Gastrocnemius medialis (tissue), 4 donors: Measurements from ENCODE around the gene IMPG2. TPM values are rescaled to one million over a fixed set of nuclear protein-coding genes. Genes with fewer than 3 reads are reported as not detected.

Source experiments
- ATAC-seq, 2 donors: fragments of 150-250 bp; one replicate each; pipeline ENCODE4 v1.9.1; 2016
- DNase-seq, 2 donors: peaks; one replicate each; pipeline ENCODE4 v3.0.0-alpha.2; 2019
- H3K27ac ChIP-seq, 4 donors: fragments of 200-600 bp; sonication (generic); 1 replicate in 1 of 4; 2 replicates in 3 of 4; pipeline ENCODE4 v1.5.1; 2016 to 2018; ENCODE audit warnings: mild to moderate bottlenecking in 2 of 4, moderate library complexity in 1 of 4
- H3K27me3 ChIP-seq, 3 donors: fragments of 200-600 bp; sonication (generic) in 2 of 3; 1 replicate in 1 of 3; 2 replicates in 2 of 3; pipeline versions ENCODE4 v1.5.1 to v1.6.0; 2016 to 2019; ENCODE audit warnings: mild to moderate bottlenecking in 1 of 3, moderate library complexity in 1 of 3
- H3K36me3 ChIP-seq, 2 donors: fragments of 200-600 bp; sonication (generic) in 1 of 2; one replicate each; pipeline ENCODE4 v1.5.1; 2017 to 2018
- H3K4me1 ChIP-seq, 2 donors: fragments of 200-600 bp; sonication (generic) in 1 of 2; one replicate each; pipeline ENCODE4 v1.5.1; 2016 to 2017; ENCODE audit warnings: mild to moderate bottlenecking in 2 of 2
- H3K4me3 ChIP-seq, 4 donors: fragments of 200-600 bp; sonication (generic) in 3 of 4; 1 replicate in 1 of 4; 2 replicates in 3 of 4; pipeline ENCODE4 v1.5.1; 2016 to 2019; ENCODE audit warnings: mild to moderate bottlenecking in 2 of 4
- H3K9me3 ChIP-seq, 3 donors: fragments of 200-600 bp; sonication (generic) in 2 of 3; 1 replicate in 1 of 3; 2 replicates in 2 of 3; pipeline ENCODE4 v1.5.1; 2016 to 2019
- CTCF ChIP-seq, 5 experiments: fragments of 450-650 bp in 3 of 5; fragments of 200-600 bp in 2 of 5; sonication (generic) in 2 of 5; IDR thresholded peaks in 4 of 5; conservative IDR thresholded peaks in 1 of 5; 1 replicate in 4 of 5; 2 replicates in 1 of 5; pipeline ENCODE4 v1.5.1; 2016 to 2019; ENCODE audit warnings: antibody characterized with exemption in 5 of 5, mild to moderate bottlenecking in 3 of 5, moderate library complexity in 3 of 5
- POLR2A ChIP-seq, 2 donors: fragments of 450-650 bp; IDR thresholded peaks; one replicate each; pipeline ENCODE4 v1.6.1; 2017; ENCODE audit warnings: antibody characterized with exemption in 2 of 2, mild to moderate bottlenecking in 2 of 2, moderate library complexity in 2 of 2
- in situ Hi-C, 4 donors: fragments of 200-750 bp; cut with MboI; loops; one replicate each; pipeline versions ENCODE4 v1.15.0 to v1.8.0; 2017; ENCODE audit warnings: low sequenced_read_pairs in 4 of 4
- intact Hi-C: fragments of 100-400 bp; cut with DNase I; formaldehyde crosslinking; loops from one replicate; pipeline ENCODE4 v1.15.1; 2023; ENCODE audit warnings: low total_unique reads
- total RNA-seq, 4 donors: library from RNA; depleted of rRNA; stranded (reverse); fragments of >200 nt; gene quantifications; one replicate each; pipeline versions ENCODE4 v1.1.0 to v1.2.3, GENCODE V29; 2016

Gene IMPG2
- total RNA-seq, 4 donors from 2014 or later, result 0.13 to 0.42 (median 0.36) TPM; not detected in 1

GRCh38 chr3:101271728-101272127 is 48.6 kb downstream of the IMPG2 start:
- no peak for TF ChIP-seq CTCF (IDR thresholded peaks at IDR 0.05 in 4 of 5, conservative IDR thresholded peaks at IDR 0.05 in 1 of 5)
- TF ChIP-seq POLR2A (IDR thresholded peaks at IDR 0.05), result no peak
- in situ Hi-C loops (no loop called here), intact Hi-C loops (no loop called here)
- no peaks in the 10 kb centered on the region for H3K9me3 ChIP-seq
- H3K4me3 ChIP-seq, result no peak overlapping the region
- peaks cover 0 to 3% of the 10 kb centered on the region in 2 donors for H3K36me3 ChIP-seq
- H3K27me3 ChIP-seq, result no peaks in the 10 kb centered on the region
- DNase-seq, result no peak
- no peak overlapping the region for H3K27ac ChIP-seq
- H3K4me1 ChIP-seq, result no peaks in the 10 kb centered on the region
- no peak for ATAC-seq

GRCh38 chr3:101270149-101270548 is 50.2 kb downstream of the IMPG2 start:
- Histone ChIP-seq H3K27me3 (no peaks in the 10 kb centered on the region), H3K9me3 (no peaks in the 10 kb centered on the region), H3K4me3 (no peak overlapping the region), H3K4me1 (no peaks in the 10 kb centered on the region), H3K27ac (no peak overlapping the region), H3K36me3 (peaks cover 0 to 3% of the 10 kb centered on the region in 2 donors)
- in situ Hi-C loops (no loop called here), intact Hi-C loops (no loop called here)
- ATAC-seq, result no peak
- TF ChIP-seq POLR2A (IDR thresholded peaks at IDR 0.05) (no peak), CTCF (IDR thresholded peaks at IDR 0.05 in 4 of 5, conservative IDR thresholded peaks at IDR 0.05 in 1 of 5) (no peak)
- DNase-seq, result no peak

GRCh38 chr3:101268971-101269671 is 51.3 kb downstream of the IMPG2 start:
- ATAC-seq (no peak), DNase-seq (no peak)
- Histone ChIP-seq H3K36me3 (peaks cover 0 to 3% of the 10 kb centered on the region in 2 donors), H3K4me1 (no peaks in the 10 kb centered on the region), H3K4me3 (no peak overlapping the region), H3K27ac (no peak overlapping the region), H3K9me3 (no peaks in the 10 kb centered on the region), H3K27me3 (no peaks in the 10 kb centered on the region)
- TF ChIP-seq CTCF (IDR thresholded peaks at IDR 0.05 in 4 of 5, conservative IDR thresholded peaks at IDR 0.05 in 1 of 5), result no peak
- TF ChIP-seq POLR2A (IDR thresholded peaks at IDR 0.05), result no peak
- intact Hi-C loops, result no loop called here
- in situ Hi-C loops, result no loop called here

GRCh38 chr3:101268141-101268540 is 52.2 kb downstream of the IMPG2 start:
- H3K9me3 ChIP-seq, result no peaks in the 10 kb centered on the region
- TF ChIP-seq POLR2A (IDR thresholded peaks at IDR 0.05) (no peak), CTCF (IDR thresholded peaks at IDR 0.05 in 4 of 5, conservative IDR thresholded peaks at IDR 0.05 in 1 of 5) (no peak)
- no peaks in the 10 kb centered on the region for H3K27me3 ChIP-seq
- H3K4me1 ChIP-seq, result no peaks in the 10 kb centered on the region
- ATAC-seq (no peak), DNase-seq (no peak)
- intact Hi-C loops (no loop called here), in situ Hi-C loops (no loop called here)
- H3K27ac ChIP-seq, result no peak overlapping the region
- peaks cover 0 to under 1% of the 10 kb centered on the region in 2 donors for H3K36me3 ChIP-seq
- H3K4me3 ChIP-seq, result no peak overlapping the region

- intact Hi-C loops (no loop called here), in situ Hi-C loops (no loop called here)
- Histone ChIP-seq H3K36me3 (no peaks in the 10 kb centered on the region), H3K9me3 (no peaks in the 10 kb centered on the region), H3K4me3 (no peak overlapping the region), H3K27me3 (no peaks in the 10 kb centered on the region), H3K4me1 (no peaks in the 10 kb centered on the region), H3K27ac (no peak overlapping the region)
- DNase-seq, result no peak
- no peak for TF ChIP-seq POLR2A (IDR thresholded peaks at IDR 0.05)
- no peak for TF ChIP-seq CTCF (IDR thresholded peaks at IDR 0.05 in 4 of 5, conservative IDR thresholded peaks at IDR 0.05 in 1 of 5)
- no peak for ATAC-seq
Measured at GRCh38 chr3:101266566-101266965, 53.8 kb downstream of the IMPG2 start.
